H1 (cell line): ENCODE results near the gene KCNMA1. TPM values are rescaled to one million over a fixed set of nuclear protein-coding genes. Genes with fewer than 3 reads are reported as not detected.

ENCODE experiments used
- CTCF ChIA-PET: fragments of 300-600 bp; sonication (Branson Sonifier 250); formaldehyde crosslinking; loops from one replicate; lab custom pipeline; 2021; ENCODE audit not compliant: partially characterized antibody; lab: Charles Lee
- POLR2A ChIA-PET: fragments of 300-600 bp; sonication (Branson Sonifier 250); formaldehyde crosslinking; loops from one replicate; lab custom pipeline; 2021; ENCODE audit warnings: inconsistent platforms; ENCODE audit not compliant: partially characterized antibody; lab: Charles Lee
- DNase-seq, 2 experiments: peaks; one replicate each; pipeline versions ENCODE4 v3.0.0 to v3.0.0-alpha.2; 2010 to 2022; ENCODE audit warnings: low spot score in 2 of 2, low read depth in 1 of 2, mixed read lengths in 1 of 2
- FAIRE-seq: peaks from 2 replicates; lab custom pipeline; 2011; peaks lifted over from hg19 to GRCh38; lab: Jason Lieb, UNC
- H2AFZ ChIP-seq: 2 replicates; pipeline ENCODE4 v1.8.1; 2012; ENCODE audit warnings: low read length, inconsistent platforms
- H2AK5ac ChIP-seq: 2 replicates; pipeline ENCODE4 v1.6.1; 2013; ENCODE audit warnings: low read depth, low read length
- H2BK120ac ChIP-seq: replicated peaks from 2 replicates; pipeline ENCODE3; 2013; ENCODE audit warnings: low read depth, low read length, inconsistent platforms
- H2BK12ac ChIP-seq: 2 replicates; pipeline ENCODE4 v1.6.1; 2013; ENCODE audit warnings: low read depth, low read length
- H2BK15ac ChIP-seq: 2 replicates; pipeline ENCODE4 v1.6.1; 2013; ENCODE audit warnings: low read length
- H2BK20ac ChIP-seq: 2 replicates; pipeline ENCODE4 v1.6.1; 2013; ENCODE audit warnings: low read length
- H2BK5ac ChIP-seq: 2 replicates; pipeline ENCODE4 v1.6.1; 2013; ENCODE audit warnings: low read depth, low read length
- H3K14ac ChIP-seq: 2 replicates; pipeline ENCODE4 v1.6.1; 2013; ENCODE audit warnings: inconsistent platforms; ENCODE audit not compliant: insufficient read length
- H3K18ac ChIP-seq: 2 replicates; pipeline ENCODE4 v1.6.1; 2013; ENCODE audit warnings: low read length; ENCODE audit errors: extremely low read depth
- H3K23ac ChIP-seq: 2 replicates; pipeline ENCODE4 v1.6.1; 2013; ENCODE audit warnings: inconsistent platforms; ENCODE audit not compliant: insufficient read length
- H3K23me2 ChIP-seq: 2 replicates; pipeline ENCODE4 v1.6.1; 2013; ENCODE audit warnings: low read depth, low read length
- H3K27ac ChIP-seq: 2 replicates; pipeline ENCODE4 v1.6.1; 2011; ENCODE audit warnings: low read depth, low read length, inconsistent platforms
- H3K27me3 ChIP-seq, 4 experiments: replicated peaks in 1 of 4; 1 replicate in 1 of 4; 2 replicates in 3 of 4; pipeline versions ENCODE4 v1.6.1 to v1.8.1; 2011 to 2013; ENCODE audit warnings: low read length in 3 of 4, mild to moderate bottlenecking in 3 of 4, inconsistent platforms in 2 of 4, mixed read lengths in 2 of 4, moderate library complexity in 1 of 4; ENCODE audit not compliant: control insufficient read depth in 3 of 4, insufficient read depth in 3 of 4; ENCODE audit errors: extremely low read depth in 1 of 4
- H3K36me3 ChIP-seq, 4 experiments: 2 replicates each; pipeline versions ENCODE4 v1.6.1 to v1.8.1; 2011 to 2013; ENCODE audit warnings: mild to moderate bottlenecking in 4 of 4, low read length in 3 of 4, moderate library complexity in 2 of 4, control low read depth in 1 of 4, inconsistent platforms in 1 of 4; ENCODE audit not compliant: insufficient read depth in 4 of 4, control insufficient read depth in 2 of 4
- H3K4ac ChIP-seq: replicated peaks from 2 replicates; pipeline ENCODE3; 2013; ENCODE audit warnings: low read length, low read depth, mixed read lengths, inconsistent platforms; ENCODE audit not compliant: insufficient read length
- H3K4me1 ChIP-seq, 4 experiments: replicated peaks in 1 of 4; 1 replicate in 1 of 4; 2 replicates in 3 of 4; pipeline versions ENCODE4 v1.6.1 to v1.8.1; 2011 to 2013; ENCODE audit warnings: low read length in 3 of 4, inconsistent platforms in 2 of 4, mixed read lengths in 1 of 4; ENCODE audit not compliant: insufficient read depth in 4 of 4, control insufficient read depth in 3 of 4
- H3K4me2 ChIP-seq, 2 experiments: 2 replicates each; pipeline versions ENCODE4 v1.6.1 to v1.8.1; 2011 to 2013; ENCODE audit warnings: low read depth in 2 of 2, low read length in 2 of 2, control low read depth in 1 of 2, inconsistent platforms in 1 of 2, mild to moderate bottlenecking in 1 of 2; ENCODE audit not compliant: insufficient read depth in 1 of 2
- H3K4me3 ChIP-seq, 4 experiments: fragments of 200-600, 300-600 bp in 1 of 4; sonication (generic), shearing (Covaris generic), sonication (Bioruptor Twin) in 1 of 4; 2 replicates each; pipeline versions ENCODE4 v1.5.1 to v1.8.1; 2011 to 2016; ENCODE audit warnings: low read length in 4 of 4, low read depth in 3 of 4, control low read depth in 2 of 4, inconsistent platforms in 2 of 4, mild to moderate bottlenecking in 2 of 4, mixed read lengths in 1 of 4, moderate library complexity in 1 of 4; ENCODE audit not compliant: insufficient read depth in 2 of 4; ENCODE audit errors: extremely low read depth in 1 of 4
- H3K56ac ChIP-seq: replicated peaks from 2 replicates; pipeline ENCODE3; 2013; ENCODE audit warnings: low read depth, mild to moderate bottlenecking, mixed read lengths, low read length, inconsistent platforms; ENCODE audit not compliant: insufficient read length
- H3K79me1 ChIP-seq: 2 replicates; pipeline ENCODE4 v1.6.1; 2013; ENCODE audit warnings: low read depth, low read length, control low read depth
- H3K79me2 ChIP-seq, 2 experiments: 2 replicates each; pipeline versions ENCODE4 v1.6.1 to v1.8.1; 2012 to 2013; ENCODE audit warnings: low read length in 2 of 2, mild to moderate bottlenecking in 2 of 2, inconsistent platforms in 1 of 2; ENCODE audit not compliant: insufficient read depth in 2 of 2, control insufficient read depth in 1 of 2
- H3K9ac ChIP-seq, 4 experiments: replicated peaks in 1 of 4; 1 replicate in 1 of 4; 2 replicates in 3 of 4; pipeline versions ENCODE4 v1.6.1 to v1.8.1; 2011 to 2013; ENCODE audit warnings: low read depth in 3 of 4, low read length in 3 of 4, control low read depth in 2 of 4, mild to moderate bottlenecking in 2 of 4, moderate library complexity in 2 of 4, inconsistent platforms in 1 of 4; ENCODE audit errors: extremely low read depth in 1 of 4
- H3K9me3 ChIP-seq, 2 experiments: 2 replicates each; pipeline versions ENCODE4 v1.6.1 to v1.8.1; 2012 to 2013; ENCODE audit warnings: mild to moderate bottlenecking in 2 of 2, moderate library complexity in 2 of 2, control low read depth in 1 of 2, inconsistent platforms in 1 of 2, low read depth in 1 of 2, low read length in 1 of 2, mixed read lengths in 1 of 2; ENCODE audit not compliant: insufficient read depth in 2 of 2
- H4K20me1 ChIP-seq, 2 experiments: replicated peaks in 1 of 2; 2 replicates each; pipeline versions ENCODE3 to v1.8.1; 2011 to 2013; ENCODE audit warnings: inconsistent platforms in 2 of 2, low read length in 2 of 2, mild to moderate bottlenecking in 1 of 2; ENCODE audit not compliant: insufficient read depth in 2 of 2, control insufficient read depth in 1 of 2
- H4K5ac ChIP-seq: 2 replicates; pipeline ENCODE4 v1.6.1; 2013; ENCODE audit warnings: low read length, low read depth, mixed read lengths, inconsistent platforms; ENCODE audit not compliant: insufficient read length
- H4K8ac ChIP-seq: 2 replicates; pipeline ENCODE4 v1.8.0; 2013; ENCODE audit warnings: mild to moderate bottlenecking, moderate library complexity, low read length, inconsistent platforms; ENCODE audit not compliant: insufficient read depth; ENCODE audit errors: extremely low read depth
- H4K91ac ChIP-seq: replicated peaks from 2 replicates; pipeline ENCODE3; 2013; ENCODE audit warnings: low read length, mixed read lengths, inconsistent platforms; ENCODE audit not compliant: insufficient read length
- CHD1 ChIP-seq: IDR thresholded peaks from 2 replicates; pipeline ENCODE4 v1.6.1; 2012; ENCODE audit warnings: low read depth, low read length, improper control_type of control experiment
- POLR2A ChIP-seq, 2 experiments: IDR thresholded peaks; 1 replicate in 1 of 2; 2 replicates in 1 of 2; pipeline ENCODE4 v1.6.1; 2011; ENCODE audit warnings: low read depth in 2 of 2, low read length in 2 of 2, mild to moderate bottlenecking in 2 of 2; ENCODE audit errors: control extremely low read depth in 1 of 2
- SIN3A ChIP-seq, 2 experiments: IDR thresholded peaks in 1 of 2; conservative IDR thresholded peaks in 1 of 2; 2 replicates each; pipeline ENCODE4 v1.6.1; 2011 to 2012; ENCODE audit warnings: low read length in 2 of 2, improper control_type of control experiment in 1 of 2, low read depth in 1 of 2, mild to moderate bottlenecking in 1 of 2
- WGBS, 2 experiments: shearing (Covaris generic) in 1 of 2; methylation state at CpG; one replicate each; pipeline versions ENCODE4 v1.1.6 to v1.1.7; 2013 to 2015; ENCODE audit warnings: low lambda C conversion rate in 2 of 2, mixed read lengths in 2 of 2, inconsistent platforms in 1 of 2, low coverage in 1 of 2, missing lambda C conversion rate in 1 of 2; ENCODE audit not compliant: insufficient replicate concordance in 2 of 2, insufficient coverage in 1 of 2, insufficient read length in 1 of 2; ENCODE audit errors: extremely low coverage in 1 of 2, missing lambda C conversion rate in 1 of 2; 5-methylcytosine and 5-hydroxymethylcytosine counted together
- polyA plus RNA-seq, 7 experiments: library from polyadenylated mRNA; depleted of rRNA in 3 of 7; stranded (reverse) in 5 of 7; unstranded in 2 of 7; fragments of >200 nt in 5 of 7; fragments of 200-250 nt in 2 of 7; gene quantifications; 1 replicate in 5 of 7; 2 replicates in 1 of 7; 4 replicates in 1 of 7; pipeline versions ENCODE4 v1.2.1 to v1.2.3, GENCODE V29; 2011 to 2013; ENCODE audit warnings: missing spikeins in 2 of 7, mixed read lengths in 2 of 7
- total RNA-seq: library from RNA; stranded (reverse); fragmentation: NEBNext Ultra II Directional; extraction: Animal tissue kit (Norgen Biotek cat#: 25700); gene quantifications from 2 replicates; pipeline ENCODE4 v1.2.1, GENCODE V29; 2021
- TF ChIP-seq, protein P1 (sequence below): IDR thresholded peaks from 2 replicates; pipeline ENCODE4 v1.6.1; 2012; ENCODE audit warnings: inconsistent platforms

KCNMA1 gene
- total and polyA plus RNA-seq, 2 of the 8 experiments (the other 6 are each of a cell fraction or from before 2014, with no cell fraction given): 10.2 to 11.1 TPM

DNA sequence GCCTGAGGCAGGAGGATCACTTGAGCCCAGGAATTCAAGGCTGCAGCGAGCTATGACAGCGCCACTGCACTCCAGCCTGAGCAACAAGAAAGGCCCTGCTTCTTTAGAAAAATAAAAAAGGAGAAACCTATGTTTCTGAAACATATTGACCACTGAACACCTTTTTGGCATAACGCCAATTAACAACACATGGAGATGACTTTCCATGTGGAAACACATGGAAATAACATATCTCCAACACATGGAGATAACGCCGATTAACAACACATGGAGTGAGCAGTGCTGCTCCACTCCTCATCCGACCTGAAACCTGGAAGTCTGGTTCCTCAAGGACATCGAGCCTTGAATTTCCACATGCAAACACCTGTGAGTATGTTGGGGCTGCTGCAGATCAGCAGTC lies 126.9 kb downstream of the KCNMA1 start:
- H3K14ac ChIP-seq: no peak overlapping the region
- no peak overlapping the region for H3K23ac ChIP-seq
- H3K79me2 ChIP-seq: no peaks in the 10 kb centered on the region
- peaks cover 2% of the 10 kb centered on the region; the same call in 1 of the 2 replicates for H3K79me1 ChIP-seq
- no peak overlapping the region for H2BK12ac ChIP-seq
- H3K9ac ChIP-seq: no peak overlapping the region
- H4K91ac ChIP-seq: no peak overlapping the region
- no peak overlapping the region for H4K5ac ChIP-seq
- H2AFZ ChIP-seq: no peak overlapping the region
- H3K36me3 ChIP-seq: no peaks in the 10 kb centered on the region
- H2BK20ac ChIP-seq: no peak overlapping the region
- no peak for DNase-seq
- H3K27me3 ChIP-seq: no peaks in the 10 kb centered on the region
- H3K23me2 ChIP-seq: peaks cover 5% of the 10 kb centered on the region; the same call in 1 of the 2 replicates
- no peak overlapping the region for H3K4me2 ChIP-seq
- H3K4me1 ChIP-seq: peaks cover 2 to 14% (median 7%) of the 10 kb centered on the region in 4 experiments; a peak in 6 of 7 replicates
- H3K4me3 ChIP-seq: no peak overlapping the region
- 82% methylated on average over 7 of the region's 7 CpGs; no CpG with 5 or more reads in 1 of the 2 experiments for WGBS, 2 experiments
- POLR2A ChIA-PET: no interaction called here
- no peak overlapping the region for H3K27ac ChIP-seq
- FAIRE-seq: no peak
- H3K4ac ChIP-seq: no peak overlapping the region
- no peak overlapping the region for H2AK5ac ChIP-seq
- H3K56ac ChIP-seq: no peak overlapping the region
- H2BK15ac ChIP-seq: no peak overlapping the region
- no peaks in the 10 kb centered on the region for H3K9me3 ChIP-seq
- TF ChIP-seq, protein P1, sequence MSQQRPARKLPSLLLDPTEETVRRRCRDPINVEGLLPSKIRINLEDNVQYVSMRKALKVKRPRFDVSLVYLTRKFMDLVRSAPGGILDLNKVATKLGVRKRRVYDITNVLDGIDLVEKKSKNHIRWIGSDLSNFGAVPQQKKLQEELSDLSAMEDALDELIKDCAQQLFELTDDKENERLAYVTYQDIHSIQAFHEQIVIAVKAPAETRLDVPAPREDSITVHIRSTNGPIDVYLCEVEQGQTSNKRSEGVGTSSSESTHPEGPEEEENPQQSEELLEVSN: no peak
- TF ChIP-seq SIN3A (conservative IDR thresholded peaks at IDR 0.05 in 1 of 2, IDR thresholded peaks at IDR 0.05 in 1 of 2; ENCODE audit: low read depth in 1 of 2, low read length in 2 of 2): no peak
- TF ChIP-seq CHD1: no peak
- TF ChIP-seq POLR2A (IDR thresholded peaks at IDR 0.05; ENCODE audit: control extremely low read depth in 1 of 2, low read depth in 2 of 2, low read length in 2 of 2): no peak
- no peak overlapping the region for H3K18ac ChIP-seq
- no peaks in the 10 kb centered on the region for H4K20me1 ChIP-seq
- H2BK120ac ChIP-seq: no peak overlapping the region
- CTCF ChIA-PET: interaction anchor here (1.0 to 1.2 kb wide), 2 partner anchors 8 to 214 kb away, joined by 3 to 4 read pairs; no protein-coding TSS in a partner anchor
- no peak overlapping the region for H4K8ac ChIP-seq
- H2BK5ac ChIP-seq: no peak overlapping the region
